ENCODE results near the gene PRTFDC1.

GRCh38 chr10:24869354-24870015 is 82.9 kb downstream of the PRTFDC1 start:
- TF ChIP-seq, protein P1, sequence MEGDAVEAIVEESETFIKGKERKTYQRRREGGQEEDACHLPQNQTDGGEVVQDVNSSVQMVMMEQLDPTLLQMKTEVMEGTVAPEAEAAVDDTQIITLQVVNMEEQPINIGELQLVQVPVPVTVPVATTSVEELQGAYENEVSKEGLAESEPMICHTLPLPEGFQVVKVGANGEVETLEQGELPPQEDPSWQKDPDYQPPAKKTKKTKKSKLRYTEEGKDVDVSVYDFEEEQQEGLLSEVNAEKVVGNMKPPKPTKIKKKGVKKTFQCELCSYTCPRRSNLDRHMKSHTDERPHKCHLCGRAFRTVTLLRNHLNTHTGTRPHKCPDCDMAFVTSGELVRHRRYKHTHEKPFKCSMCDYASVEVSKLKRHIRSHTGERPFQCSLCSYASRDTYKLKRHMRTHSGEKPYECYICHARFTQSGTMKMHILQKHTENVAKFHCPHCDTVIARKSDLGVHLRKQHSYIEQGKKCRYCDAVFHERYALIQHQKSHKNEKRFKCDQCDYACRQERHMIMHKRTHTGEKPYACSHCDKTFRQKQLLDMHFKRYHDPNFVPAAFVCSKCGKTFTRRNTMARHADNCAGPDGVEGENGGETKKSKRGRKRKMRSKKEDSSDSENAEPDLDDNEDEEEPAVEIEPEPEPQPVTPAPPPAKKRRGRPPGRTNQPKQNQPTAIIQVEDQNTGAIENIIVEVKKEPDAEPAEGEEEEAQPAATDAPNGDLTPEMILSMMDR (IDR thresholded peaks at IDR 0.05; ENCODE audit: control extremely low read depth in 1 of 3, insufficient read depth in 1 of 3, low read depth in 1 of 3, low read length in 3 of 3): no peak
- TF ChIP-seq BACH1 (IDR thresholded peaks at IDR 0.05; ENCODE audit: low read length): no peak
- no peak for TF ChIP-seq BCL11A (IDR thresholded peaks at IDR 0.05; ENCODE audit: low read depth in 2 of 2, low read length in 2 of 2)
- no peak for TF ChIP-seq EZH2 (IDR thresholded peaks at IDR 0.05; ENCODE audit: low read depth, low read length, severe bottlenecking)
- no peak for TF ChIP-seq GTF2F1 (IDR thresholded peaks at IDR 0.05; ENCODE audit: borderline replicate concordance, low read depth, low read length)
- TF ChIP-seq POLR2AphosphoS5 (IDR thresholded peaks at IDR 0.05; ENCODE audit: low read depth, low read length): no peak
- TF ChIP-seq, protein P2, sequence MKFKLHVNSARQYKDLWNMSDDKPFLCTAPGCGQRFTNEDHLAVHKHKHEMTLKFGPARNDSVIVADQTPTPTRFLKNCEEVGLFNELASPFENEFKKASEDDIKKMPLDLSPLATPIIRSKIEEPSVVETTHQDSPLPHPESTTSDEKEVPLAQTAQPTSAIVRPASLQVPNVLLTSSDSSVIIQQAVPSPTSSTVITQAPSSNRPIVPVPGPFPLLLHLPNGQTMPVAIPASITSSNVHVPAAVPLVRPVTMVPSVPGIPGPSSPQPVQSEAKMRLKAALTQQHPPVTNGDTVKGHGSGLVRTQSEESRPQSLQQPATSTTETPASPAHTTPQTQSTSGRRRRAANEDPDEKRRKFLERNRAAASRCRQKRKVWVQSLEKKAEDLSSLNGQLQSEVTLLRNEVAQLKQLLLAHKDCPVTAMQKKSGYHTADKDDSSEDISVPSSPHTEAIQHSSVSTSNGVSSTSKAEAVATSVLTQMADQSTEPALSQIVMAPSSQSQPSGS (IDR thresholded peaks at IDR 0.05; ENCODE audit: low read length): no peak
- no peak for TF ChIP-seq SIN3A (conservative IDR thresholded peaks at IDR 0.05 in 1 of 2, IDR thresholded peaks at IDR 0.05 in 1 of 2; ENCODE audit: low read depth in 1 of 2, low read length in 2 of 2)
- TF ChIP-seq YY1 (IDR thresholded peaks at IDR 0.05; ENCODE audit: low read depth, low read length): no peak

Data from H1 (cell line).